Stomach (tissue), 9 donors: ENCODE results near the gene COL4A1. TPM values are rescaled to one million over a fixed set of nuclear protein-coding genes. Genes with fewer than 3 reads are reported as not detected.

Source experiments
- DNase-seq, 2 donors: peaks; one replicate each; pipeline versions ENCODE4 v3.0.0 to v3.0.0-alpha.2; 2013 to 2019
- H3K27ac ChIP-seq, 5 donors: fragments of 200-600 bp in 4 of 5; sonication (generic) in 4 of 5; one replicate each; pipeline ENCODE4 v1.5.1; 2013 to 2019; ENCODE audit warnings: mild to moderate bottlenecking in 1 of 5, moderate library complexity in 1 of 5
- H3K27me3 ChIP-seq, 3 donors: fragments of 200-600 bp; sonication (generic); one replicate each; pipeline ENCODE4 v1.5.1; 2017 to 2019; ENCODE audit warnings: mixed run types in 1 of 3
- H3K36me3 ChIP-seq, 4 donors: fragments of 200-600 bp; sonication (generic); 1 replicate in 3 of 4; 2 replicates in 1 of 4; pipeline ENCODE4 v1.5.1; 2016 to 2019
- H3K4me1 ChIP-seq, 4 donors: fragments of 200-600 bp; sonication (generic); one replicate each; pipeline ENCODE4 v1.5.1; 2016 to 2019
- H3K4me3 ChIP-seq, 4 donors: fragments of 200-600 bp; sonication (generic) in 3 of 4; one replicate each; pipeline ENCODE4 v1.5.1; 2016 to 2019; ENCODE audit warnings: mild to moderate bottlenecking in 1 of 4
- H3K9me3 ChIP-seq, 4 donors: fragments of 200-600 bp; sonication (generic); one replicate each; pipeline ENCODE4 v1.5.1; 2016 to 2019
- EP300 ChIP-seq: sonication (generic); formaldehyde crosslinking; IDR thresholded peaks from one replicate; pipeline ENCODE4 v1.6.1; 2017; ENCODE audit warnings: antibody characterized with exemption
- POLR2A ChIP-seq, 4 donors: fragments of 450-650 bp; IDR thresholded peaks; one replicate each; pipeline ENCODE4 v1.6.1; 2016; ENCODE audit warnings: antibody characterized with exemption in 4 of 4, control low read depth in 2 of 4, mild to moderate bottlenecking in 1 of 4, moderate library complexity in 1 of 4
- POLR2AphosphoS5 ChIP-seq, 3 donors: sonication (generic); formaldehyde crosslinking; IDR thresholded peaks; one replicate each; pipeline ENCODE4 v1.6.1; 2016; ENCODE audit warnings: antibody characterized with exemption in 3 of 3
- WGBS, 5 donors: extraction: QIAGEN DNeasy Blood & Tissue Kit in 3 of 5; methylation state at CpG; one replicate each; pipeline versions ENCODE4 v1.1.5 to v1.1.7; 2013 to 2018; 5-methylcytosine and 5-hydroxymethylcytosine counted together
- intact Hi-C: fragments of 100-400 bp; cut with DNase I; formaldehyde crosslinking; loops from one replicate; pipeline ENCODE4 v1.15.1; 2023; ENCODE audit warnings: low total_unique reads
- polyA plus RNA-seq, 3 donors: library from polyadenylated mRNA; stranded (reverse); fragments of 200-250 nt; gene quantifications; one replicate each; pipeline ENCODE4 v1.2.3, GENCODE V29; 2013
- total RNA-seq, 5 donors: library from RNA; depleted of rRNA; stranded (reverse); fragments of >200 nt; gene quantifications; one replicate each; pipeline versions ENCODE4 v1.1.0 to v1.2.3, GENCODE V29; 2014 to 2016
- TF ChIP-seq, protein P1 (sequence below), 7 experiments: fragments of 450-650 bp in 4 of 7; fragments of 200-600 bp in 3 of 7; sonication (generic) in 3 of 7; IDR thresholded peaks; one replicate each; pipeline ENCODE4 v1.5.1; 2016 to 2019; ENCODE audit warnings: antibody characterized with exemption in 7 of 7, control low read depth in 2 of 7, mild to moderate bottlenecking in 1 of 7
- donor health status: healthy with polysubstance abuse.
- donor health status: Bipolar disorder and iron deficiency.
- donor health status: healthy.

The COL4A1 gene
- total and polyA plus RNA-seq, 8 donors, result 18.8 to 798 (median 133) TPM

DNA sequence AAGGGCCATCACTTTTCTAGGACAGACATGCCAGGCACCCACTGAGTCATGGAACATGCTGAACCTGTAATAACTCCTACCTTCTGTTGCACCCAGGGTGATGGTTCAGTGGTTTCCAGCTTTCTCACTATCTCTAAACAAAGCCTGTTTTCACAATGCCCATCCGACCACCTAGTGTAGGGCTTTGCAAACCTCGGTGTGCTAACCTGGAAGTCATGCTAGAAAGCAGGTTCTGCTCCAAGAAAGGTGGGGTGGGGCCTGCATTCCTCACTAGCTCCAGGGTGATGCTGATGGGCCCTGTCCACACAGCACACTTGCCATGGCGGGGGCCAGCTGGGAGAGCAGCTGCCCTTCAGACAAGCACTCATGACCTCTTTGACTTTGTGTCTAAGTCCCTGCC lies 43.6 kb upstream of the COL4A1 start:
- Histone ChIP-seq H3K4me1 (peaks cover 0 to 47% (median 25%) of the 10 kb centered on the region in 4 donors), H3K9me3 (no peaks in the 10 kb centered on the region), H3K36me3 (no peaks in the 10 kb centered on the region), H3K4me3 (no peak overlapping the region), H3K27ac (peak overlapping the region in 2 of 5 donors; percentile 85 to 92), H3K27me3 (no peaks in the 10 kb centered on the region)
- no peak for DNase-seq
- intact Hi-C loops, result no loop called here
- TF ChIP-seq, protein P1, sequence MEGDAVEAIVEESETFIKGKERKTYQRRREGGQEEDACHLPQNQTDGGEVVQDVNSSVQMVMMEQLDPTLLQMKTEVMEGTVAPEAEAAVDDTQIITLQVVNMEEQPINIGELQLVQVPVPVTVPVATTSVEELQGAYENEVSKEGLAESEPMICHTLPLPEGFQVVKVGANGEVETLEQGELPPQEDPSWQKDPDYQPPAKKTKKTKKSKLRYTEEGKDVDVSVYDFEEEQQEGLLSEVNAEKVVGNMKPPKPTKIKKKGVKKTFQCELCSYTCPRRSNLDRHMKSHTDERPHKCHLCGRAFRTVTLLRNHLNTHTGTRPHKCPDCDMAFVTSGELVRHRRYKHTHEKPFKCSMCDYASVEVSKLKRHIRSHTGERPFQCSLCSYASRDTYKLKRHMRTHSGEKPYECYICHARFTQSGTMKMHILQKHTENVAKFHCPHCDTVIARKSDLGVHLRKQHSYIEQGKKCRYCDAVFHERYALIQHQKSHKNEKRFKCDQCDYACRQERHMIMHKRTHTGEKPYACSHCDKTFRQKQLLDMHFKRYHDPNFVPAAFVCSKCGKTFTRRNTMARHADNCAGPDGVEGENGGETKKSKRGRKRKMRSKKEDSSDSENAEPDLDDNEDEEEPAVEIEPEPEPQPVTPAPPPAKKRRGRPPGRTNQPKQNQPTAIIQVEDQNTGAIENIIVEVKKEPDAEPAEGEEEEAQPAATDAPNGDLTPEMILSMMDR (IDR thresholded peaks at IDR 0.05), result no peak
- no peak for TF ChIP-seq POLR2A (IDR thresholded peaks at IDR 0.05)
- TF ChIP-seq POLR2AphosphoS5 (IDR thresholded peaks at IDR 0.05), result no peak
- TF ChIP-seq EP300, result no peak
- 73 to 92% (median 83%) methylated on average over 3 of the region's 3 CpGs for WGBS, 5 donors

DNA sequence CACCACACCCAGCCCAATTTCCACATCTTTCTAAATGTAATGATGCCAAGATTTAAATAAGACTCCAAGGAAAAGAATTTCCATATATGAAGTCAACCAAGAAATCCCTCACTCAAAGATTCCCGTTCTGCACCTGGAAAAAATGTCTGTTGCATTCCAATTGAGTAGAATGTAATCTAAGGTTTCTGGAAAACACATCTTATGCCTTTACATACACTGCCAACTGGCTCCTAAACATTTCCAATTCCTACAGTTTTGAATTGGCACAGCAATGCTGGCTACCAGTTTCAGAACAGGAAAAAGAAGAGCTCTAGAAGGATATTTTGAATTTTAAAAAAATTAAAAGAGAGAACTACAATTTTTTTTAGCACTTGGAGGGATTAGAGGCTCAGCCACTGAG lies 43.1 kb upstream of the COL4A1 start:
- intact Hi-C loops, result no loop called here
- DNase-seq, result no peak
- H3K9me3 ChIP-seq, result no peaks in the 10 kb centered on the region
- no peaks in the 10 kb centered on the region for H3K36me3 ChIP-seq
- no peak overlapping the region for H3K4me3 ChIP-seq
- no peaks in the 10 kb centered on the region for H3K27me3 ChIP-seq
- TF ChIP-seq POLR2AphosphoS5 (IDR thresholded peaks at IDR 0.05), result no peak
- no peak for TF ChIP-seq POLR2A (IDR thresholded peaks at IDR 0.05)
- TF ChIP-seq, protein P1 (IDR thresholded peaks at IDR 0.05), result no peak
- no peak for TF ChIP-seq EP300
- peaks cover 0 to 47% (median 25%) of the 10 kb centered on the region in 4 donors for H3K4me1 ChIP-seq
- peak overlapping the region in 3 of 5 donors; percentile 65 to 92 (median 85) for H3K27ac ChIP-seq
- 81 to 96% (median 89%) methylated on average over 1 of the region's 1 CpG for WGBS, 5 donors

DNA sequence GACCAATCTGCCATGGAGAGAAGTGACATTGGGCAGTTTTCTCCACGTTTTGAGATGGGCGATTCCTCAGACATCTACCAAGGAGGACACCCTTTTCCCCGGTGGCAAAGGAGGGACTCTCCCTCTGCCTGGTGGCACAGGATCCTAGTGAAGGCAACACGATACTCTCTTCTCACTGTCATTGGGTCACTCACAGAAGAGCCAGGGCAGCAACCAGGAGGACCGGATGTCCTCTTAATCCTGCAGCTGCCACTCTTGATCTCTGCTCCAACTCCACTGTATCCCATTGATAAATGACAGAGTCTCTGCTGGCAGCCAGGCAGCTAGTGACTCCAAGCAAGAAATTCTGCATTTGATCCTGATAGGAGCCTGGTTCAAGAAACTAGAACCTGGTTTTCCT lies 42.3 kb upstream of the COL4A1 start:
- H3K9me3 ChIP-seq, result no peaks in the 10 kb centered on the region
- TF ChIP-seq POLR2A (IDR thresholded peaks at IDR 0.05), result no peak
- TF ChIP-seq EP300, result no peak
- TF ChIP-seq POLR2AphosphoS5 (IDR thresholded peaks at IDR 0.05), result no peak
- TF ChIP-seq, protein P1 (IDR thresholded peaks at IDR 0.05), result no peak
- whole genome bisulfite sequencing, 5 donors, result 66 to 88% (median 84%) methylated on average over 5 of the region's 5 CpGs
- peaks cover 0 to 47% (median 24%) of the 10 kb centered on the region in 4 donors for H3K4me1 ChIP-seq
- no peaks in the 10 kb centered on the region for H3K36me3 ChIP-seq
- H3K4me3 ChIP-seq, result no peak overlapping the region
- H3K27ac ChIP-seq, result peak overlapping the region in 4 of 5 donors; percentile 51 to 92 (median 75)
- intact Hi-C loops, result no loop called here
- no peaks in the 10 kb centered on the region for H3K27me3 ChIP-seq
- DNase-seq, result no peak

DNA sequence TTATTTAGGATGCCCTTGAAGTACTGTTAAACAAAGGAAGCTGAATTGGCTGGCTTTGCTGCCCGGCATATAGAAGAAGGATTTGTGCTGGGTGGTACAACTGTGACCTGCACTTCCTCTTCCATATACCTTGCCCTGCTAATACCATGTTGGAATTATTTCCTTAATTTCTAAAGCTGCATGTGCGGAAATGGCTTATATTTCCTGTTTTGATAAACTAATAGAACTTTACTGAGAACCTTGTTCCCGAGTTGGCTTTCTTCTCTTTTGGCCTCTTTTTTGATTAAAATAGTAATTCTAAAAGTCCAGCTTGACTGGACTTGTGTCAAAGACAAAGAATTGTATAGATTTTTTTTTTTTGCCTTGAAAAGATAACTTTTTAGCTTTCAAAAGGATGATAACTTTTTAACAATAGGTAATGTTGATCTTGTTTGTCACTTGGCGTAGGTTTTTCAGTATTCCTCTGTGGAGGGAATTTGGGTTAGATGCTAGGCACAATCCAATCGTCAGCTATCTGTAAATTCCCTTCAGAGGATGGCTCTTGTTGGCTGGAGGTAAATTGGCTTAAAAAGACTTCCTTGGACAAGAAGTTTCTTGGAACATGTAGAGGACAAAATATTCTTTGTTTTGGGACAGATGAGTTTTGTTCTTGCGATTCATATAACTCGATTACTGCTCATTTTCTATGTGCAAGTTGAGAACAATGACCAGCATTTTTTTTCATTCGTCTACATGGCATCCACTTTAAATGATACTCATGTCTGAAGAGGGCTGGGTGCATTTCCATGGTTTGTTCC lies 41.5 kb upstream of the COL4A1 start:
- Histone ChIP-seq H3K4me3 (no peak overlapping the region), H3K27me3 (no peaks in the 10 kb centered on the region), H3K9me3 (no peaks in the 10 kb centered on the region), H3K27ac (peak overlapping the region in 4 of 5 donors; percentile 51 to 92 (median 75)), H3K36me3 (no peaks in the 10 kb centered on the region), H3K4me1 (peaks cover 0 to 47% (median 24%) of the 10 kb centered on the region in 4 donors)
- intact Hi-C loops, result no loop called here
- WGBS, 5 donors, result 64 to 81% (median 78%) methylated on average over 8 of the region's 8 CpGs
- no peak for TF ChIP-seq EP300
- TF ChIP-seq POLR2AphosphoS5 (IDR thresholded peaks at IDR 0.05), result no peak
- TF ChIP-seq, protein P1 (IDR thresholded peaks at IDR 0.05), result no peak
- DNase-seq, result no peak
